22Rv1 (cell line): ENCODE data around the gene HLF.

Experiments used
- ZFX ChIP-seq: fragments of 450-650 bp; IDR thresholded peaks from 2 replicates; pipeline ENCODE4 v1.6.1; 2017; ENCODE audit warnings: antibody characterized with exemption, borderline replicate concordance
- TF ChIP-seq, protein P1 (sequence below): fragments of 450-650 bp; IDR thresholded peaks from 2 replicates; pipeline ENCODE4 v1.5.1; 2017; ENCODE audit warnings: mild to moderate bottlenecking

- TF ChIP-seq, protein P1, sequence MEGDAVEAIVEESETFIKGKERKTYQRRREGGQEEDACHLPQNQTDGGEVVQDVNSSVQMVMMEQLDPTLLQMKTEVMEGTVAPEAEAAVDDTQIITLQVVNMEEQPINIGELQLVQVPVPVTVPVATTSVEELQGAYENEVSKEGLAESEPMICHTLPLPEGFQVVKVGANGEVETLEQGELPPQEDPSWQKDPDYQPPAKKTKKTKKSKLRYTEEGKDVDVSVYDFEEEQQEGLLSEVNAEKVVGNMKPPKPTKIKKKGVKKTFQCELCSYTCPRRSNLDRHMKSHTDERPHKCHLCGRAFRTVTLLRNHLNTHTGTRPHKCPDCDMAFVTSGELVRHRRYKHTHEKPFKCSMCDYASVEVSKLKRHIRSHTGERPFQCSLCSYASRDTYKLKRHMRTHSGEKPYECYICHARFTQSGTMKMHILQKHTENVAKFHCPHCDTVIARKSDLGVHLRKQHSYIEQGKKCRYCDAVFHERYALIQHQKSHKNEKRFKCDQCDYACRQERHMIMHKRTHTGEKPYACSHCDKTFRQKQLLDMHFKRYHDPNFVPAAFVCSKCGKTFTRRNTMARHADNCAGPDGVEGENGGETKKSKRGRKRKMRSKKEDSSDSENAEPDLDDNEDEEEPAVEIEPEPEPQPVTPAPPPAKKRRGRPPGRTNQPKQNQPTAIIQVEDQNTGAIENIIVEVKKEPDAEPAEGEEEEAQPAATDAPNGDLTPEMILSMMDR, result no peak
- no peak for TF ChIP-seq ZFX
Measured at GRCh38 chr17:55289106-55289446, 24.3 kb downstream of the HLF start.
